H1 (cell line): ENCODE results near the gene NF1. TPM values are rescaled to one million over a fixed set of nuclear protein-coding genes. Genes with fewer than 3 reads are reported as not detected.

Source experiments
- CTCF ChIA-PET: fragments of 300-600 bp; sonication (Branson Sonifier 250); formaldehyde crosslinking; loops from one replicate; lab custom pipeline; 2021; ENCODE audit not compliant: partially characterized antibody; lab: Charles Lee
- POLR2A ChIA-PET: fragments of 300-600 bp; sonication (Branson Sonifier 250); formaldehyde crosslinking; loops from one replicate; lab custom pipeline; 2021; ENCODE audit warnings: inconsistent platforms; ENCODE audit not compliant: partially characterized antibody; lab: Charles Lee
- DNase-seq, 2 experiments: peaks; one replicate each; pipeline versions ENCODE4 v3.0.0 to v3.0.0-alpha.2; 2010 to 2022; ENCODE audit warnings: low spot score in 2 of 2, low read depth in 1 of 2, mixed read lengths in 1 of 2
- FAIRE-seq: peaks from 2 replicates; lab custom pipeline; 2011; peaks lifted over from hg19 to GRCh38; lab: Jason Lieb, UNC
- H2AFZ ChIP-seq: 2 replicates; pipeline ENCODE4 v1.8.1; 2012; ENCODE audit warnings: low read length, inconsistent platforms
- H2AK5ac ChIP-seq: 2 replicates; pipeline ENCODE4 v1.6.1; 2013; ENCODE audit warnings: low read depth, low read length
- H2BK120ac ChIP-seq: replicated peaks from 2 replicates; pipeline ENCODE3; 2013; ENCODE audit warnings: low read depth, low read length, inconsistent platforms
- H2BK12ac ChIP-seq: 2 replicates; pipeline ENCODE4 v1.6.1; 2013; ENCODE audit warnings: low read depth, low read length
- H2BK15ac ChIP-seq: 2 replicates; pipeline ENCODE4 v1.6.1; 2013; ENCODE audit warnings: low read length
- H2BK20ac ChIP-seq: 2 replicates; pipeline ENCODE4 v1.6.1; 2013; ENCODE audit warnings: low read length
- H2BK5ac ChIP-seq: 2 replicates; pipeline ENCODE4 v1.6.1; 2013; ENCODE audit warnings: low read depth, low read length
- H3K14ac ChIP-seq: 2 replicates; pipeline ENCODE4 v1.6.1; 2013; ENCODE audit warnings: inconsistent platforms; ENCODE audit not compliant: insufficient read length
- H3K18ac ChIP-seq: 2 replicates; pipeline ENCODE4 v1.6.1; 2013; ENCODE audit warnings: low read length; ENCODE audit errors: extremely low read depth
- H3K23ac ChIP-seq: 2 replicates; pipeline ENCODE4 v1.6.1; 2013; ENCODE audit warnings: inconsistent platforms; ENCODE audit not compliant: insufficient read length
- H3K23me2 ChIP-seq: 2 replicates; pipeline ENCODE4 v1.6.1; 2013; ENCODE audit warnings: low read depth, low read length
- H3K27ac ChIP-seq: 2 replicates; pipeline ENCODE4 v1.6.1; 2011; ENCODE audit warnings: low read depth, low read length, inconsistent platforms
- H3K27me3 ChIP-seq, 4 experiments: replicated peaks in 1 of 4; 1 replicate in 1 of 4; 2 replicates in 3 of 4; pipeline versions ENCODE4 v1.6.1 to v1.8.1; 2011 to 2013; ENCODE audit warnings: low read length in 3 of 4, mild to moderate bottlenecking in 3 of 4, inconsistent platforms in 2 of 4, mixed read lengths in 2 of 4, moderate library complexity in 1 of 4; ENCODE audit not compliant: control insufficient read depth in 3 of 4, insufficient read depth in 3 of 4; ENCODE audit errors: extremely low read depth in 1 of 4
- H3K36me3 ChIP-seq, 4 experiments: 2 replicates each; pipeline versions ENCODE4 v1.6.1 to v1.8.1; 2011 to 2013; ENCODE audit warnings: mild to moderate bottlenecking in 4 of 4, low read length in 3 of 4, moderate library complexity in 2 of 4, control low read depth in 1 of 4, inconsistent platforms in 1 of 4; ENCODE audit not compliant: insufficient read depth in 4 of 4, control insufficient read depth in 2 of 4
- H3K4ac ChIP-seq: replicated peaks from 2 replicates; pipeline ENCODE3; 2013; ENCODE audit warnings: low read length, low read depth, mixed read lengths, inconsistent platforms; ENCODE audit not compliant: insufficient read length
- H3K4me1 ChIP-seq, 4 experiments: replicated peaks in 1 of 4; 1 replicate in 1 of 4; 2 replicates in 3 of 4; pipeline versions ENCODE4 v1.6.1 to v1.8.1; 2011 to 2013; ENCODE audit warnings: low read length in 3 of 4, inconsistent platforms in 2 of 4, mixed read lengths in 1 of 4; ENCODE audit not compliant: insufficient read depth in 4 of 4, control insufficient read depth in 3 of 4
- H3K4me2 ChIP-seq, 2 experiments: 2 replicates each; pipeline versions ENCODE4 v1.6.1 to v1.8.1; 2011 to 2013; ENCODE audit warnings: low read depth in 2 of 2, low read length in 2 of 2, control low read depth in 1 of 2, inconsistent platforms in 1 of 2, mild to moderate bottlenecking in 1 of 2; ENCODE audit not compliant: insufficient read depth in 1 of 2
- H3K4me3 ChIP-seq, 4 experiments: fragments of 200-600, 300-600 bp in 1 of 4; sonication (generic), shearing (Covaris generic), sonication (Bioruptor Twin) in 1 of 4; 2 replicates each; pipeline versions ENCODE4 v1.5.1 to v1.8.1; 2011 to 2016; ENCODE audit warnings: low read length in 4 of 4, low read depth in 3 of 4, control low read depth in 2 of 4, inconsistent platforms in 2 of 4, mild to moderate bottlenecking in 2 of 4, mixed read lengths in 1 of 4, moderate library complexity in 1 of 4; ENCODE audit not compliant: insufficient read depth in 2 of 4; ENCODE audit errors: extremely low read depth in 1 of 4
- H3K56ac ChIP-seq: replicated peaks from 2 replicates; pipeline ENCODE3; 2013; ENCODE audit warnings: low read depth, mild to moderate bottlenecking, mixed read lengths, low read length, inconsistent platforms; ENCODE audit not compliant: insufficient read length
- H3K79me1 ChIP-seq: 2 replicates; pipeline ENCODE4 v1.6.1; 2013; ENCODE audit warnings: low read depth, low read length, control low read depth
- H3K79me2 ChIP-seq, 2 experiments: 2 replicates each; pipeline versions ENCODE4 v1.6.1 to v1.8.1; 2012 to 2013; ENCODE audit warnings: low read length in 2 of 2, mild to moderate bottlenecking in 2 of 2, inconsistent platforms in 1 of 2; ENCODE audit not compliant: insufficient read depth in 2 of 2, control insufficient read depth in 1 of 2
- H3K9ac ChIP-seq, 4 experiments: replicated peaks in 1 of 4; 1 replicate in 1 of 4; 2 replicates in 3 of 4; pipeline versions ENCODE4 v1.6.1 to v1.8.1; 2011 to 2013; ENCODE audit warnings: low read depth in 3 of 4, low read length in 3 of 4, control low read depth in 2 of 4, mild to moderate bottlenecking in 2 of 4, moderate library complexity in 2 of 4, inconsistent platforms in 1 of 4; ENCODE audit errors: extremely low read depth in 1 of 4
- H3K9me3 ChIP-seq, 2 experiments: 2 replicates each; pipeline versions ENCODE4 v1.6.1 to v1.8.1; 2012 to 2013; ENCODE audit warnings: mild to moderate bottlenecking in 2 of 2, moderate library complexity in 2 of 2, control low read depth in 1 of 2, inconsistent platforms in 1 of 2, low read depth in 1 of 2, low read length in 1 of 2, mixed read lengths in 1 of 2; ENCODE audit not compliant: insufficient read depth in 2 of 2
- H4K20me1 ChIP-seq, 2 experiments: replicated peaks in 1 of 2; 2 replicates each; pipeline versions ENCODE3 to v1.8.1; 2011 to 2013; ENCODE audit warnings: inconsistent platforms in 2 of 2, low read length in 2 of 2, mild to moderate bottlenecking in 1 of 2; ENCODE audit not compliant: insufficient read depth in 2 of 2, control insufficient read depth in 1 of 2
- H4K5ac ChIP-seq: 2 replicates; pipeline ENCODE4 v1.6.1; 2013; ENCODE audit warnings: low read length, low read depth, mixed read lengths, inconsistent platforms; ENCODE audit not compliant: insufficient read length
- H4K8ac ChIP-seq: 2 replicates; pipeline ENCODE4 v1.8.0; 2013; ENCODE audit warnings: mild to moderate bottlenecking, moderate library complexity, low read length, inconsistent platforms; ENCODE audit not compliant: insufficient read depth; ENCODE audit errors: extremely low read depth
- H4K91ac ChIP-seq: replicated peaks from 2 replicates; pipeline ENCODE3; 2013; ENCODE audit warnings: low read length, mixed read lengths, inconsistent platforms; ENCODE audit not compliant: insufficient read length
- ASH2L ChIP-seq: fragments of 200-600, 300-600 bp; sonication (generic); IDR thresholded peaks from one replicate; pipeline ENCODE4 v1.7.1; 2017; ENCODE audit warnings: low read length
- BCL11A ChIP-seq, 2 experiments: IDR thresholded peaks; one replicate each; pipeline ENCODE4 v1.6.1; 2011; ENCODE audit warnings: low read depth in 2 of 2, low read length in 2 of 2, mild to moderate bottlenecking in 2 of 2
- BRCA1 ChIP-seq: IDR thresholded peaks from 2 replicates; pipeline ENCODE4 v1.6.1; 2012; ENCODE audit warnings: low read depth, low read length, improper control_type of control experiment
- CEBPB ChIP-seq: IDR thresholded peaks from 2 replicates; pipeline ENCODE4 v1.6.1; 2012; ENCODE audit warnings: low read depth, low read length
- CHD1 ChIP-seq: IDR thresholded peaks from 2 replicates; pipeline ENCODE4 v1.6.1; 2012; ENCODE audit warnings: low read depth, low read length, improper control_type of control experiment
- EZH2 ChIP-seq: fragments of 200-600 bp; sonication (generic); IDR thresholded peaks from 2 replicates; pipeline ENCODE4 v1.7.1; 2012; ENCODE audit warnings: low read depth, mild to moderate bottlenecking, moderate library complexity, low read length, inconsistent platforms; ENCODE audit not compliant: severe bottlenecking
- HDAC6 ChIP-seq: IDR thresholded peaks from one replicate; pipeline ENCODE4 v1.7.1; 2012; ENCODE audit warnings: low read depth, mild to moderate bottlenecking, inconsistent platforms, low read length, moderate library complexity
- KDM4A ChIP-seq: IDR thresholded peaks from one replicate; pipeline ENCODE4 v1.7.1; 2012; ENCODE audit warnings: low read depth, mild to moderate bottlenecking, moderate library complexity, low read length, inconsistent platforms; ENCODE audit not compliant: severe bottlenecking
- MAFK ChIP-seq: IDR thresholded peaks from 2 replicates; pipeline ENCODE4 v1.6.1; 2012; ENCODE audit warnings: low read depth, mild to moderate bottlenecking, improper control_type of control experiment, low read length
- POU5F1 ChIP-seq: IDR thresholded peaks from 2 replicates; pipeline ENCODE4 v1.6.1; 2011; ENCODE audit warnings: low read depth, mild to moderate bottlenecking, low read length, moderate library complexity
- RBBP5 ChIP-seq: IDR thresholded peaks from 2 replicates; pipeline ENCODE4 v1.7.1; 2012; ENCODE audit warnings: low read depth, mild to moderate bottlenecking, inconsistent platforms, low read length, moderate library complexity, borderline replicate concordance
- SIX5 ChIP-seq: IDR thresholded peaks from 2 replicates; pipeline ENCODE4 v1.6.1; 2011; ENCODE audit warnings: mild to moderate bottlenecking, low read depth, low read length
- SP2 ChIP-seq: IDR thresholded peaks from 2 replicates; pipeline ENCODE4 v1.6.1; 2012; ENCODE audit warnings: mild to moderate bottlenecking, low read length, inconsistent platforms
- TAF7 ChIP-seq: optimal IDR thresholded peaks from 2 replicates; pipeline ENCODE3; 2011; ENCODE audit warnings: low read depth, mild to moderate bottlenecking, inconsistent platforms, low read length, moderate library complexity, borderline replicate concordance
- TBP ChIP-seq: IDR thresholded peaks from 2 replicates; pipeline ENCODE4 v1.6.1; 2011; ENCODE audit warnings: low read depth, low read length, improper control_type of control experiment
- TEAD4 ChIP-seq: IDR thresholded peaks from 2 replicates; pipeline ENCODE4 v1.6.1; 2012; ENCODE audit warnings: low read depth, low read length, inconsistent platforms, mixed read lengths
- WGBS, 2 experiments: shearing (Covaris generic) in 1 of 2; methylation state at CpG; one replicate each; pipeline versions ENCODE4 v1.1.6 to v1.1.7; 2013 to 2015; ENCODE audit warnings: low lambda C conversion rate in 2 of 2, mixed read lengths in 2 of 2, inconsistent platforms in 1 of 2, low coverage in 1 of 2, missing lambda C conversion rate in 1 of 2; ENCODE audit not compliant: insufficient replicate concordance in 2 of 2, insufficient coverage in 1 of 2, insufficient read length in 1 of 2; ENCODE audit errors: extremely low coverage in 1 of 2, missing lambda C conversion rate in 1 of 2; 5-methylcytosine and 5-hydroxymethylcytosine counted together
- polyA plus RNA-seq, 7 experiments: library from polyadenylated mRNA; depleted of rRNA in 3 of 7; stranded (reverse) in 5 of 7; unstranded in 2 of 7; fragments of >200 nt in 5 of 7; fragments of 200-250 nt in 2 of 7; gene quantifications; 1 replicate in 5 of 7; 2 replicates in 1 of 7; 4 replicates in 1 of 7; pipeline versions ENCODE4 v1.2.1 to v1.2.3, GENCODE V29; 2011 to 2013; ENCODE audit warnings: missing spikeins in 2 of 7, mixed read lengths in 2 of 7
- total RNA-seq: library from RNA; stranded (reverse); fragmentation: NEBNext Ultra II Directional; extraction: Animal tissue kit (Norgen Biotek cat#: 25700); gene quantifications from 2 replicates; pipeline ENCODE4 v1.2.1, GENCODE V29; 2021

The NF1 gene
- total and polyA plus RNA-seq, 2 of the 8 experiments (the other 6 are each of a cell fraction or from before 2014, with no cell fraction given): 19.3 to 29.6 TPM

DNA sequence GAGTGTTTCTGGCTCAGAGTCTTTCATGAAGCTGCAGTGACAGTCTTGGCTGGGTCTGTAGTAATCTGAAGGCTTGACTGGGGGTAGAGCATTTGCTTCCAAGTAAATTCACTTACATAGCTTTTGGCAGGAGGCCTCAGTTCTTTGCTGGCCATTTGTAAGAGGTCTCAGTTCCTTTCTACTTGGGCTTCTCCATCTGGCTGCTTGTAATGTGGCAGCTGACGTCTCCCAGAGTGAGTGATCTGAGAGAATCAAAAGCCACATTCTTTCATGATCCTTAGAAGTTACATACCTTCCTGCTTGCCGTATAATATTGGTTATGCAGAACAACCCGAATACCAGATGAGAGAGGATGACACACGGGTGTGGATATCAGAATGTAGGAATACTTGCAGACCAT, 39.8 kb downstream of the NF1 start:
- no peak overlapping the region for H3K4me3 ChIP-seq
- H3K79me1 ChIP-seq: peaks cover 7% of the 10 kb centered on the region; the same call in 1 of the 2 replicates
- FAIRE-seq: no peak
- H3K18ac ChIP-seq: no peak overlapping the region
- H3K27me3 ChIP-seq: no peaks in the 10 kb centered on the region
- no peaks in the 10 kb centered on the region for H3K9me3 ChIP-seq
- no peak overlapping the region for H2BK20ac ChIP-seq
- H4K5ac ChIP-seq: no peak overlapping the region
- no peak overlapping the region for H3K23ac ChIP-seq
- H2BK5ac ChIP-seq: no peak overlapping the region
- no peak overlapping the region for H4K8ac ChIP-seq
- no peak overlapping the region for H3K27ac ChIP-seq
- H3K9ac ChIP-seq: no peak overlapping the region
- peaks cover 0 to 5% of the 10 kb centered on the region in 2 experiments for H4K20me1 ChIP-seq
- no peak overlapping the region for H3K4me2 ChIP-seq
- no peak overlapping the region for H2BK120ac ChIP-seq
- no peak overlapping the region for H4K91ac ChIP-seq
- H3K56ac ChIP-seq: no peak overlapping the region
- no peak overlapping the region for H3K14ac ChIP-seq
- POLR2A ChIA-PET: interaction anchor here (1.0 kb wide), 1 partner anchor 9 kb away, joined by 3 read pairs; no protein-coding TSS in a partner anchor
- no peaks in the 10 kb centered on the region; the same call in 1 of the 2 replicates for H3K23me2 ChIP-seq
- CTCF ChIA-PET: no interaction called here
- H3K4ac ChIP-seq: no peak overlapping the region
- no peak overlapping the region for H2BK15ac ChIP-seq
- peaks cover 0 to 52% of the 10 kb centered on the region in 2 experiments; a peak in 2 of 4 replicates for H3K79me2 ChIP-seq
- no peak overlapping the region for H2AK5ac ChIP-seq
- H2BK12ac ChIP-seq: no peak overlapping the region
- no peak overlapping the region for H2AFZ ChIP-seq
- H3K36me3 ChIP-seq: no peaks in the 10 kb centered on the region
- no peak for DNase-seq
- H3K4me1 ChIP-seq: peaks cover 3 to 11% (median 9%) of the 10 kb centered on the region in 4 experiments
- WGBS, 2 experiments: 65% methylated on average over 4 of the region's 4 CpGs; no CpG with 5 or more reads in 1 of the 2 experiments
- TF ChIP-seq MAFK: no peak
- no peak for TF ChIP-seq EZH2
- no peak for TF ChIP-seq BRCA1
- TF ChIP-seq KDM4A: no peak
- no peak for TF ChIP-seq TEAD4
- no peak for TF ChIP-seq SIX5
- no peak for TF ChIP-seq TAF7
- TF ChIP-seq SP2: no peak
- no peak for TF ChIP-seq POU5F1
- TF ChIP-seq RBBP5: no peak
- no peak for TF ChIP-seq HDAC6
- TF ChIP-seq ASH2L: no peak
- TF ChIP-seq TBP: no peak
- no peak for TF ChIP-seq BCL11A (IDR thresholded peaks at IDR 0.05; ENCODE audit: low read depth in 2 of 2, low read length in 2 of 2)
- TF ChIP-seq CHD1: no peak
- TF ChIP-seq CEBPB: no peak
